Adipocyte (in vitro differentiated cells): ENCODE results near the gene HCAR3.
A peak's percentile ranks its signal among the peaks of the same experiment; 100 is the strongest.
"Not testable (repeated sequence)": the region's sequence is repeated elsewhere in the genome, so short reads cannot be mapped to it uniquely, and the experiment has no call there.

Source experiments
- DNase-seq: peaks from one replicate; pipeline ENCODE4 v3.0.0-alpha.2; 2015; ENCODE audit warnings: low read depth
- H3K27me3 ChIP-seq: replicated peaks from 2 replicates; pipeline ENCODE4 v1.7.0; 2013; ENCODE audit warnings: mild to moderate bottlenecking, low read length, moderate library complexity; ENCODE audit not compliant: control insufficient read depth, insufficient read depth
- H3K36me3 ChIP-seq: 2 replicates; pipeline ENCODE4 v1.7.0; 2013; ENCODE audit warnings: low read length, mild to moderate bottlenecking, moderate library complexity; ENCODE audit not compliant: control insufficient read depth, insufficient read depth, severe bottlenecking
- H3K4me1 ChIP-seq: 2 replicates; pipeline ENCODE4 v1.7.0; 2013; ENCODE audit warnings: mild to moderate bottlenecking, low read length, moderate library complexity; ENCODE audit not compliant: control insufficient read depth, insufficient read depth
- H3K4me3 ChIP-seq: 2 replicates; pipeline ENCODE4 v1.7.0; 2013; ENCODE audit warnings: mild to moderate bottlenecking, low read length, moderate library complexity
- H3K9ac ChIP-seq: 2 replicates; pipeline ENCODE4 v1.7.0; 2013; ENCODE audit warnings: mild to moderate bottlenecking, low read length, moderate library complexity
- H3K9me3 ChIP-seq: 2 replicates; pipeline ENCODE4 v1.7.0; 2013; ENCODE audit warnings: mild to moderate bottlenecking, low read length, moderate library complexity; ENCODE audit not compliant: control insufficient read depth

HCAR3 gene

GRCh38 chr12:122713491-122714188 lies 3.0 kb downstream of the HCAR3 start:
- H3K27me3 ChIP-seq, H3K36me3 ChIP-seq, H3K4me3 ChIP-seq, H3K9me3 ChIP-seq, DNase-seq: not testable (repeated sequence)
- peaks cover 15% of the 10 kb centered on the region for H3K4me1 ChIP-seq
- H3K9ac ChIP-seq, result peak overlapping the region; percentile 73

GRCh38 chr12:122711266-122711665 lies 5.3 kb downstream of the HCAR3 start:
- H3K4me1 ChIP-seq, H3K36me3 ChIP-seq, DNase-seq, H3K9ac ChIP-seq, H3K27me3 ChIP-seq, H3K4me3 ChIP-seq, H3K9me3 ChIP-seq: not testable (repeated sequence)

GRCh38 chr12:122710341-122710740 lies 6.3 kb downstream of the HCAR3 start:
- not testable (repeated sequence) for H3K27me3 ChIP-seq, H3K4me1 ChIP-seq, H3K36me3 ChIP-seq, H3K4me3 ChIP-seq, H3K9ac ChIP-seq, H3K9me3 ChIP-seq, DNase-seq

DNA sequence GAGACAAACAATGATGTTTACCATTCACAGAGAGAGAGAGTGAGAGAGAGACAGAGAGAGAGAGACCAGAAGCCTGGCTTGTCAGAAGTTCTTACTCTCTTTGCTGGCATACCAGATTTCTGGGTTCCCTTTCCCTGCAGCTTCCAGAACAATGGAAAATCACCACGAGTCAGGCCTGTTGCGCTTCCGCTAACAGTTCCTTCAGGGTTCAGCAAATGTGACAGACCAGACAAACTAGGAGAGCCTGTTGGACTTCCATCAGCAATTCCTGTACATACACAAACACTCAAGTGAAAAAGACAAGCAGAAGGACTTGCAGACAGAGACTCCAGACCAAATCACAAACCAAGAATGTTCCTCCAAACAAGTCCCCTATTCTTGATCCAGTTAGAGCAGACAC lies 7.3 kb downstream of the HCAR3 start:
- not testable (repeated sequence) for H3K9ac ChIP-seq, DNase-seq, H3K4me1 ChIP-seq, H3K9me3 ChIP-seq, H3K4me3 ChIP-seq, H3K27me3 ChIP-seq, H3K36me3 ChIP-seq

- H3K4me3 ChIP-seq, H3K36me3 ChIP-seq, H3K9me3 ChIP-seq, H3K27me3 ChIP-seq, H3K9ac ChIP-seq: not testable (repeated sequence)
- peaks cover 18% of the 10 kb centered on the region for H3K4me1 ChIP-seq
- peak; percentile 49 for DNase-seq
These were observed 12.8 kb downstream of the HCAR3 start for GRCh38 chr12:122703841-122704240.

DNA sequence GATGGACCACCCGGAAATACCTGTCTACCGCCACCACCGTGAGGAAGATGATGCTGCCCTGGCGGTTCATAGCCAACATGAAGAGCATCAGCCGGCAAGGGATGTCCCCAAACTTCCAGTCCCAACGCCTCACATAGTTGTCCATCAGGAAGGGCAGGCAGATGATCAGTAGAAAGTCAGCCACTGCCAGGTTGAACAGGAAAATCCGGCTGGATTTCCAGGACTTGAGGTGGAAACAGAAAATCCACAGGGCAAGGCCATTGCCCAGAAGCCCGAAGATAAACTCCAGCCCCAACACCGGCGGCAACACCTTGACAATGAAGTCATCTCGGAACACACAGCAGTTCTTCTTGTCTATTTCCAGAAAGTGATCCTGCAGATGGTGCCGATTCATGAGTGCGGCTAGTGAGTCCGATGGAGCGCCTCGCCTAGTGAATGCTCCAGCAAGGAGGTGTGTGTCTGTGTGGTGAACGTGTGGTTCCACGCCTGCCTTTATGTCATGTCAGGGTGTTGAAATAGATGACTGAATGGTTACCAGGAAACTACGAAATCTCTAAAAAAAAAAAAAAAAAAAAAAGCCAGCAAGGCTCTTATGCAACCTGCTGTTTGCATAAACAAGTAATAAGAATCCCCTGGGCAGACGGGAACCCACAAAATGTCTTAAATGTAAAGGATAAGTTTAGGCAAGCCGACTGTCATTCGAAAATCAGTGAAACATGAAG lies 13.6 kb downstream of the HCAR3 start, which contains the start of gene HCAR2:
Gene HCAR2 (minus strand): TSS at position 468 of the 722 bp plus-strand sequence. CDS start 74 bp downstream, at position 394.
- not testable (repeated sequence) for H3K36me3 ChIP-seq, H3K9ac ChIP-seq, H3K9me3 ChIP-seq, H3K27me3 ChIP-seq
- DNase-seq, result peak; percentile 23
- Histone ChIP-seq H3K4me1 (peaks cover 18% of the 10 kb centered on the region), H3K4me3 (peak within 1 kb of the TSS; percentile 59)

- H3K9me3 ChIP-seq, DNase-seq, H3K27me3 ChIP-seq, H3K36me3 ChIP-seq: not testable (repeated sequence)
- peaks cover 18% of the 10 kb centered on the region for H3K4me1 ChIP-seq
- peak overlapping the region; percentile 60 for H3K9ac ChIP-seq
- peak overlapping the region; percentile 59 for H3K4me3 ChIP-seq
These were observed 15.1 kb downstream of the HCAR3 start for GRCh38 chr12:122701481-122701880.

DNA sequence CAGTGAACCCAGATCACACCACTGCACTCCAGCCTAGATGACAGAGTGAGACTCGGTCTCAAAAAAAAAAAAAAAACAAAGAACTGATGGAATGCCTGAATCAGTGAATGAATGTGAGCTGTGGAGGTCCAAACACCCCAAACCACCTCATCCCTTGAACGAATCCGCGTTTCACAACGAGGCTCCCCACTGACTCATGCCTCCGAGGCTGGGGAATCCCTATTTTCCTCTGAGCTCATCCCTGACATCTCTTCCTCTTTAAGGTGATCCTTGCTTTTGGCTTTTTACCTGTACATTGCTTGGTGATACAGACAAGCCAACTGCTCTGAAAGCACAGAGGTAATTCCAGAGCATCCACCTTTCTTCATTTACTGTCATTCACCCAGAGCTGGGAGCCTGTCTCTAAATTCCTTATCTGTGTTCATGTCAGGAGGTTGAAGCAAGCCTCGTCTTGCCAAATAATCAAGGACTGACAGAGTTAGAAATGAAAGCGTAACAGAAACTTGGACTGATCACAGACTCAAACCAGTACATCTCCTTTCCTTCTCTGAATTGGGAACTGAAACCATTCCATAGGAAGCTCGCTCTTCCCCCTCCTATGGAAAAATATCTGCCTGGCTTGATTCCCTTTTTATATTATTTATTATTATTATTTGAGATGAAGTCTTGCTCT lies 16.4 kb downstream of the HCAR3 start:
- not testable (repeated sequence) for H3K36me3 ChIP-seq, H3K9me3 ChIP-seq, DNase-seq, H3K9ac ChIP-seq, H3K4me3 ChIP-seq, H3K27me3 ChIP-seq
- H3K4me1 ChIP-seq, result peaks cover 18% of the 10 kb centered on the region

GRCh38 chr12:122696922-122697321 lies 19.7 kb downstream of the HCAR3 start:
- H3K9ac ChIP-seq, H3K9me3 ChIP-seq, H3K4me3 ChIP-seq, H3K27me3 ChIP-seq, DNase-seq, H3K4me1 ChIP-seq, H3K36me3 ChIP-seq: not testable (repeated sequence)

DNA sequence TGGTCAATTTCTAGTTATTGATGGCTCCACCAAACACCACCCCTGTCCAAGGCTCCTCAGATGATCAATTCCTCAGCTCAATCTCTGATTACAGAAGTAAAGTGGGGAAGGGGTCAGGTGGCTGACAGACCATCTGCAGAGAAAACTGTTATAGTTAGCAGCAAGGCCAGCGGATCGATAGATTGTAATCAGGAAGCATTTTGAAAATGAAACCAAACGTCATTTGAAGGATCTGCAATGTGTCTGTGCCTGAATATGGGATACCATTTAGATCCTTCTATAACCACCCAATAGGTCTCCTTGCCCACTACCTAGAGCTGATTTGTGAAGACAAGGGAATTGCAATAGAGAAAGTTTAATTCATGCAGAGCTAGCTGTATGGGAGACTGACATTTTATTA lies 25.0 kb downstream of the HCAR3 start:
- Histone ChIP-seq H3K36me3 (no peaks in the 10 kb centered on the region), H3K4me1 (peaks cover 6% of the 10 kb centered on the region), H3K4me3 (no peak overlapping the region), H3K27me3 (no peaks in the 10 kb centered on the region), H3K9me3 (no peaks in the 10 kb centered on the region), H3K9ac (no peak overlapping the region)
- DNase-seq, result no peak

DNA sequence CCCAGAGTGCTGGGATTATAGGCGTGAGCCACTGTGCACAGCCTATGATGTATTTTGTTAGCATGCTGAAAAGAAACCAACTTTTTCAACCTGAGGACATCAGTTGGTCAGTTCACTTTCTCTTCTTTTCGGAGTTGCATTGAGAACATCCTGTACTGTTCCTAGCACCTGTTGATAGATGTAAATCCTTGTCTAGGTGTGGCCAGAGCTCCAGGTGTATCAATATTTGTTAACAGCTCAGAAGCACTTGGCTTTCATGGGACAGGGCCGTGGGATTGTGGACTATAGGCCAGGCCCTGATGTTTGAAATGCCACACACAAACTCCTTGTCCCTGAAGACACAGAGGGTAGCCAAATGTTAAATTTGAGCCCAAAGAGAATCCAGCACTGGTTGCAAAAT lies 28.3 kb downstream of the HCAR3 start:
- H3K4me1 ChIP-seq, result peaks cover 16% of the 10 kb centered on the region
- no peak overlapping the region for H3K9ac ChIP-seq
- no peaks in the 10 kb centered on the region for H3K9me3 ChIP-seq
- no peak for DNase-seq
- no peaks in the 10 kb centered on the region for H3K27me3 ChIP-seq
- no peaks in the 10 kb centered on the region for H3K36me3 ChIP-seq
- no peak overlapping the region for H3K4me3 ChIP-seq
